Peyer's patch (tissue), 4 donors: Measurements from ENCODE around the gene FAM8A1.

Experiments
- CTCF ChIP-seq, 6 experiments: fragments of 450-650 bp in 4 of 6; fragments of 200-600 bp in 2 of 6; sonication (generic) in 1 of 6; IDR thresholded peaks; one replicate each; pipeline ENCODE4 v1.5.1; 2017 to 2019; ENCODE audit warnings: antibody characterized with exemption in 6 of 6, mild to moderate bottlenecking in 3 of 6, moderate library complexity in 1 of 6
- POLR2A ChIP-seq, 2 donors: fragments of 450-650 bp; IDR thresholded peaks; one replicate each; pipeline ENCODE4 v1.5.1; 2017; ENCODE audit warnings: antibody characterized with exemption in 2 of 2, mild to moderate bottlenecking in 2 of 2, moderate library complexity in 2 of 2

GRCh38 chr6:17606606-17607005 is 6.5 kb downstream of the FAM8A1 start:
- no peak for TF ChIP-seq CTCF (IDR thresholded peaks at IDR 0.05)
- no peak for TF ChIP-seq POLR2A (IDR thresholded peaks at IDR 0.05)
